ENCODE measurements around the gene B4GALT5.

Gene B4GALT5

GRCh38 chr20:49603209-49603627, 110.5 kb downstream of the B4GALT5 start:
- DNase-seq (ENCODE audit: low read depth): peak; percentile 87

- DNase-seq (ENCODE audit: low read depth): no peak
These were observed 111.1 kb downstream of the B4GALT5 start for GRCh38 chr20:49602345-49603208.

- no peak for DNase-seq (ENCODE audit: low read depth)
These were observed 112.3 kb downstream of the B4GALT5 start for GRCh38 chr20:49601153-49601924.

GRCh38 chr20:49599746-49600113, 113.9 kb downstream of the B4GALT5 start:
- DNase-seq (ENCODE audit: low read depth): no peak

GRCh38 chr20:49597825-49598395, 115.8 kb downstream of the B4GALT5 start:
- DNase-seq (ENCODE audit: low read depth): no peak

- peak; percentile 65 for DNase-seq (ENCODE audit: low read depth)
These were observed 117.7 kb downstream of the B4GALT5 start for GRCh38 chr20:49595811-49596561.

DNA sequence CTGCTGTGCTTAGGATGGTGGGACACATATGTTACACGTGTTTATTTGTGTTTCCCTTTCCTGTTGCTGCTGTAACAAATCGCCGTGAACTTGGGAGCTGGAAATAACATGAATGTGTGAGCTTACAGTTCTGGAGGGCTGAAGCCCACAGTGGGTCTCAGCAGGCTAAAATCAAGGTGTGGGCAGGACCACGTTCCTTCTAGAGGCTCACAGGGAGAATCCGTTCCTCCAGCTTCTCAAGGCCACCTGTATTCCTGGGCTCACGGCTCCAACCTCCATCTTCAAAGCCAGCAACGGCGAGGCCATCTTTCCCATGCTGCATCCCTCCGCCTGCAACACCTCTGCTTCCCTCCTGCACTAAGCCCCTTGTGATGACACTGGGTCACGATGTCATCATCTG, 118.3 kb downstream of the B4GALT5 start:
- no peak for DNase-seq (ENCODE audit: low read depth)

DNA sequence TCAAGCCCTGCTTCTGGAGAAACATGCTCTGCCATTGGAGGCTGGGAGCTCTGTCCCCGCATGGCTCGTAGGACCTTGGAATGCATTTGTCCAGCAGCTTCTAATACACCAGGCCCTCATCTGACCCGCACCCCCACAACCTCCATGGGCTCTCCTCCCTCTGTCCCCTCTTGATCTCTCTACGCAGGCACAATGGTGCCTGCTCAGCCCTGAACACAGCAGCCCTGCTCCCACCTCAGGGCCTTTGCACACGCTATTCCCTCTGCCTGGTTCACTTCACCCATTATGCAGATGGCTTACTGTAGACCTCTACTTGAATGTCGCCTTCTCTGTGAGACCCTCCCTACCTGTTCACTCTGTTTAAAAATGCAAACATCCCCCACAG, 118.8 kb downstream of the B4GALT5 start:
- no peak for DNase-seq (ENCODE audit: low read depth)

GRCh38 chr20:49594143-49594930, 119.3 kb downstream of the B4GALT5 start:
- DNase-seq (ENCODE audit: low read depth): peak; percentile 75

DNA sequence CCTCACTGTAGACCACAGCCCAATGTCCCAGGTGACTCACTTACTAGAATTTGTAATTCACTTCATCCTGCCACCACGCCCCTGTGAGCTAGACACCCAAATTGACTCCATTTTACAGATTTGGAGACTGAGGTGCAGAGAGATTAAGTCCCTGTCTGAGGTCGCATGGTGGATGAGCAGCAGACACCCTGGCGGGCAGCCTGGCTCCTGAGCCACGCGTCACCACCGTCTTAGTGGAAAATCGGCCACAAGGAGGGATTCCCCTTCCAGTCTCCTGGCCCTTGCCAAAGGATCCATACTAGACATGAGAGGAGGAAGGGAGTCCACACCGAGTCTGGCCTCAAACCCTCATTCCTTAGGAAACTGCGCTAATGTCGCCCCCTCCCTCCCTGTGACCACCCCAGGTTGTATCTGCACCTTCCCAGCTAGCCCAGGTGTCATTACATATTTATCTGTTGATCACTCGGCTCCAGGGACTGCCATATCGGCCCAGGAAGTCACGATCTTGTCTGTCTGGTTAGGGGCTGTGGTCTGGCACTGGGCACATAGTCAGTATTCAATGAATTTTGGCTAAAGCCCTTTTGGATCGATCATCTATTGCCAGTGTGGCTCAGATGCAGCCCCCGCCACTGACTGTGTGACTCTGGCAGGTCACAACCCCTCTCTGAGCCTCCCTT, 120.1 kb downstream of the B4GALT5 start:
- no peak for DNase-seq (ENCODE audit: low read depth)

- no peak for DNase-seq (ENCODE audit: low read depth)
These were observed 121.6 kb downstream of the B4GALT5 start for GRCh38 chr20:49592120-49592519.

GRCh38 chr20:49591217-49591865, 122.3 kb downstream of the B4GALT5 start:
- DNase-seq (ENCODE audit: low read depth): peak; percentile 72

DNA sequence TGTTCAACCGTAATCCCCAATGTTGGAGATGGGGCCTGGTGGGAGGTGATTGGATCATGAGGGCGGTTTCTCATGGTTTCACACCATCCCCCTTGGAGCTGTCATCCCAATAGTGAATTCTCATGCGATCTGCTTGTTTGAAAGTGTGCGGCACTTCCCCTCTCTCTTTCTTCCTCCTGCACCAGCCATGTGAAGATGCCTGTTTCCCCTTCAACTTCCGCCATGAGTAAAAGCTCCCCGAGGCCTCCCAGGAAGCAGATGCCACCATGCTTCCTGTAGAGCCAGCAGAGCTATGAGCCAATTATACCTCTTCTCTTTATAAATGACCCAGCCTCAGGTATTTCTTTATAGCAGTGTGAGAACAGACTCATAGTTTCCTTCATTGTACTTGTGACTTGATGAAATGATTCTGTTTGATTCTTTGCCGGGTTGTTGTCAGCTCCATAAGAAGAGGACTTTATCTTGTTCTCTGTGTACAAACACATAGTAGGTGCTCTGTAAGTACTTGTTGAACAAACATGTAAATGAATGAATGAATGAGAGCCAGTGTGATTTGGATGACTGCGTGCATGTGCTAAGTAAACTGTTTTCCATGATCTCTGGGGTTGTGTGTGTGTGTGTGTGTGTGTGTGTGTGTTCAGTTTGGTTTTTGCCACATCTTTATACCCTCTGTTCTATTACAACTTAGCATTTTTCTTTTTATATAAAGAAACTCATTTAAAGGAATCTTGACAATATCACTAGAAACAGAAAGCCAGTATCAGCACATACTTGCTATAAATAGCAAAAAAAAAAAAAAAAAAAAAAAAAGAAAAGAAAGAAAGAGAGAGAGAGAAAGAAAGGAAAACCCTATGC, 123.3 kb downstream of the B4GALT5 start:
- DNase-seq (ENCODE audit: low read depth): no peak

- no peak for DNase-seq (ENCODE audit: low read depth)
These were observed 123.9 kb downstream of the B4GALT5 start for GRCh38 chr20:49589747-49590146.

GRCh38 chr20:49587111-49587570, 126.5 kb downstream of the B4GALT5 start:
- peak; percentile 95 for DNase-seq (ENCODE audit: low read depth)

- DNase-seq (ENCODE audit: low read depth): peak; percentile 70
These were observed 128.0 kb downstream of the B4GALT5 start for GRCh38 chr20:49585585-49586245.

DNA sequence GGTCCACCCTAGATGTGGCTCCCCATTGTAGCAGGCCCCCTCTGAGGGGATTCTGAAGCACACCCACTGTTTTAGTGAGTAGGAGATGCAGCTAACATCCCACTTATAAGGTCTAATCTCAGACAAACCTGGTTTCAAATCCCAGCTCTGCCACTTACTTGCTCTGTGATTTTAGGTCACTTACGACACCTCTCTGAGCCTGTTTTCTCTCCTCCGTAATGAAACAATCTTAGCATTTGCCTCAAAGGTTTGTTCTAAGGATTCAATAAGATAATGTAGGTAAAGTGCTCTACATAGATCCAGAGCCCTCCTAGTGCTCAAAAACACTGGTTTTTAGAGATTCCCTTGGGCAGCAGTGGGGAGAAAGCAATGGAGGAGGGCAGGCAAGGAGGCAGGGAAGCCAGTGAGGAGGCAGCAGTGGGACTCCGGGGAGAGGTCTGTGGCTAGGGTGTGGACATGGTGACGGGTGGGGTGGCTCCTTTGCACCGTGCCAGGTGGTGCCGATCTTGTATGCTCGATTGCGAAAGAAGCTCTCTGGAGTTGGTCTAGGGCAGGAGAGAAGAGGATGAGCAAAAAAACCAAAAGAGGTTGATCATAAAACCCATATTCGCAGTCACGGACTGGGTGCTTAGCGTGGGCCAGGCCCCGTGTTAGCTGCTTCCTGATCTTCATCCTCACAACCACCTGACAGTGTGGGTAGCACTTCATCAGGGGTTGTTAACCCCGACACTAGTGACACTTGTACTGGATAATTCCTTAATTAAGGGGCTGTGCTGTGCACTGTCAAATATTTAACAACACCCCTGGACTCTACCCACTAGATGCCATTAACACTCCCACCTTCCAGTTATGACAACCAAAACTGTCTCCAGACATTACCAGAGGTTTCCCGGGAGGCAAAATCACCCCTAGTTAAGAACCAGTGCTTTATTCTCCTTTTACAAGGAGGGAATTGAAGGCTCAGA, 129.0 kb downstream of the B4GALT5 start:
- DNase-seq (ENCODE audit: low read depth): no peak
